HG02610 (cell line): Measurements from ENCODE around the gene ABCA2.
A peak's percentile ranks its signal among the peaks of the same experiment; 100 is the strongest.

Experiments used
- ATAC-seq: cut with Tn5 transposase; IDR thresholded peaks from one replicate; pipeline ENCODE4 v1.9.1; 2021; ENCODE audit warnings: mild to moderate bottlenecking, moderate library complexity; ENCODE audit not compliant: unreplicated experiment

ABCA2 gene

GRCh38 chr9:137000177-137000930 is 27.7 kb downstream of the ABCA2 start:
- ATAC-seq = peak; percentile 73

- ATAC-seq = no peak
These were observed 30.2 kb downstream of the ABCA2 start for GRCh38 chr9:136997830-136998234.

- no peak for ATAC-seq
These were observed 30.7 kb downstream of the ABCA2 start for GRCh38 chr9:136997371-136997770.

- no peak for ATAC-seq
These were observed 31.4 kb downstream of the ABCA2 start, which contains the start of gene CLIC3 for GRCh38 chr9:136996361-136997292. TSS of gene CLIC3 (minus strand) at chr9:136996568. CDS start at chr9:136996543, 25 bp downstream.

GRCh38 chr9:136995772-136996311 is 32.2 kb downstream of the ABCA2 start:
- ATAC-seq = no peak

GRCh38 chr9:136995362-136995761 is 32.7 kb downstream of the ABCA2 start:
- ATAC-seq = no peak

GRCh38 chr9:136994888-136995230 is 33.2 kb downstream of the ABCA2 start:
- ATAC-seq = no peak

- no peak for ATAC-seq
These were observed 33.7 kb downstream of the ABCA2 start for GRCh38 chr9:136994180-136994887.

GRCh38 chr9:136992819-136993369 is 35.1 kb downstream of the ABCA2 start:
- no peak for ATAC-seq

GRCh38 chr9:136991993-136992818 is 35.8 kb downstream of the ABCA2 start, which contains the start of gene PAXX:
TSS of gene PAXX (plus strand) at chr9:136992422. CDS start at chr9:136992444, 22 bp downstream.
- peak; percentile 68 for ATAC-seq

GRCh38 chr9:136990242-136990911 is 37.7 kb downstream of the ABCA2 start:
- no peak for ATAC-seq

- ATAC-seq = no peak
These were observed 39.2 kb downstream of the ABCA2 start for GRCh38 chr9:136988872-136989271.

- ATAC-seq = no peak
These were observed 42.2 kb downstream of the ABCA2 start for GRCh38 chr9:136985853-136986252.

- ATAC-seq = no peak
These were observed 42.9 kb downstream of the ABCA2 start for GRCh38 chr9:136985027-136985602.

GRCh38 chr9:136984464-136985026 is 43.5 kb downstream of the ABCA2 start:
- no peak for ATAC-seq

- ATAC-seq = no peak
These were observed 44.3 kb downstream of the ABCA2 start for GRCh38 chr9:136983656-136984314.

GRCh38 chr9:136983167-136983566 is 44.9 kb downstream of the ABCA2 start:
- ATAC-seq = no peak
